HepG2 (cell line): Measurements from ENCODE around the gene RRBP1. TPM values are rescaled to one million over a fixed set of nuclear protein-coding genes. Genes with fewer than 3 reads are reported as not detected.

Source experiments
- ATAC-seq: fragments of 200-7000 bp; cut with Tn5 transposase; 3 replicates; pipeline ENCODE4 v1.9.1; 2020; ENCODE audit warnings: mild to moderate bottlenecking, moderate library complexity
- BruUV-seq: library from RNA; stranded (reverse); fragments of 400-500 nt; replicated peaks from 2 replicates; lab custom pipeline; 2021; lab: Mats Ljungman, UMichigan
- CTCF ChIA-PET: fragments of 300-600 bp; formaldehyde crosslinking; extraction: SDS; loops from one replicate; lab custom pipeline; 2021; ENCODE audit warnings: low total read pairs, inconsistent platforms, low intra/inter-chr PET ratio; lab: Yijun Ruan, JAX
- POLR2A ChIA-PET: fragments of 350-600 bp; sonication (Branson Sonifier 250); formaldehyde crosslinking; loops from one replicate; lab custom pipeline; 2020; ENCODE audit warnings: antibody characterized with exemption, inconsistent platforms; lab: Yijun Ruan, JAX
- DNase-seq: peaks from one replicate; pipeline ENCODE4 v3.0.0-alpha.2; 2015; ENCODE audit warnings: low spot score
- FAIRE-seq: peaks from 3 replicates; lab custom pipeline; 2011; peaks lifted over from hg19 to GRCh38; lab: Jason Lieb, UNC
- H2AFZ ChIP-seq: one replicate; pipeline ENCODE4 v1.6.1; 2011; ENCODE audit warnings: low read length, inconsistent platforms
- H3K27ac ChIP-seq: fragments of 300-600 bp; 3 replicates; pipeline ENCODE4 v1.8.0; 2011; ENCODE audit warnings: mixed run types, mild to moderate bottlenecking, mixed read lengths, low read length, inconsistent platforms; ENCODE audit not compliant: insufficient read depth; ENCODE audit errors: extremely low read length
- H3K27me3 ChIP-seq, 2 experiments: fragments of 200-600 bp in 1 of 2; 2 replicates in 1 of 2; 3 replicates in 1 of 2; pipeline versions ENCODE4 v1.6.0 to v1.8.0; 2011; ENCODE audit warnings: low read length in 2 of 2, mild to moderate bottlenecking in 2 of 2, moderate library complexity in 2 of 2, inconsistent platforms in 1 of 2; ENCODE audit not compliant: insufficient read depth in 2 of 2, control insufficient read depth in 1 of 2
- H3K36me3 ChIP-seq, 2 experiments: fragments of 200-600 bp in 1 of 2; replicated peaks in 1 of 2; 2 replicates in 1 of 2; 3 replicates in 1 of 2; pipeline versions ENCODE4 v1.5.1 to v1.8.0; 2011; ENCODE audit warnings: low read length in 2 of 2, inconsistent platforms in 1 of 2; ENCODE audit not compliant: insufficient read depth in 2 of 2, control insufficient read depth in 1 of 2
- H3K4me1 ChIP-seq: 2 replicates; pipeline ENCODE4 v1.5.1; 2012; ENCODE audit warnings: low read length, inconsistent platforms; ENCODE audit not compliant: insufficient read depth
- H3K4me2 ChIP-seq: 2 replicates; pipeline ENCODE4 v1.6.0; 2011; ENCODE audit warnings: low read depth, low read length, inconsistent platforms
- H3K4me3 ChIP-seq, 3 experiments: fragments of 200-600 bp in 1 of 3; sonication (generic), shearing (Covaris generic) in 1 of 3; replicated peaks in 1 of 3; 2 replicates each; pipeline ENCODE4 v1.5.1; 2011 to 2016; ENCODE audit warnings: low read length in 3 of 3, inconsistent platforms in 2 of 3, low read depth in 2 of 3, mild to moderate bottlenecking in 2 of 3, control low read depth in 1 of 3, mixed read lengths in 1 of 3; ENCODE audit not compliant: insufficient read depth in 1 of 3
- H3K79me2 ChIP-seq: one replicate; pipeline ENCODE4 v1.6.1; 2011; ENCODE audit warnings: low read length, inconsistent platforms; ENCODE audit not compliant: insufficient read depth
- H3K9ac ChIP-seq: 2 replicates; pipeline ENCODE4 v1.6.0; 2011; ENCODE audit warnings: mild to moderate bottlenecking, low read depth, low read length, inconsistent platforms; ENCODE audit not compliant: insufficient read depth
- H3K9me3 ChIP-seq: 2 replicates; pipeline ENCODE4 v1.5.1; 2012; ENCODE audit warnings: mild to moderate bottlenecking, low read length
- H4K20me1 ChIP-seq: 2 replicates; pipeline ENCODE4 v1.6.0; 2011; ENCODE audit warnings: inconsistent platforms, mild to moderate bottlenecking, low read length, moderate library complexity; ENCODE audit not compliant: insufficient read depth
- KAT8 ChIP-seq: IDR thresholded peaks from 2 replicates; pipeline ENCODE4 v1.6.1; 2016; ENCODE audit warnings: missing genetic modification reagents, missing compliant biosample characterization
- MXI1 ChIP-seq: IDR thresholded peaks from 3 replicates; pipeline ENCODE4 v1.6.1; 2012; ENCODE audit warnings: low read depth, low read length, inconsistent platforms, borderline replicate concordance
- NPAS2 ChIP-seq: sonication (generic); formaldehyde crosslinking; IDR thresholded peaks from 2 replicates; pipeline ENCODE4 v1.8.0; 2022; ENCODE audit warnings: mild to moderate bottlenecking, missing genetic modification reagents, borderline replicate concordance
- PAF1 ChIP-seq: IDR thresholded peaks from 2 replicates; pipeline ENCODE4 v1.6.1; 2016; ENCODE audit warnings: missing genetic modification reagents, missing compliant biosample characterization
- RBM22 ChIP-seq: fragments of 200-400 bp; formaldehyde crosslinking; optimal IDR thresholded peaks from 2 replicates; pipeline ENCODE3; 2017; ENCODE audit warnings: mild to moderate bottlenecking, low read length, moderate library complexity
- SOX13 ChIP-seq, 3 experiments: fragments of 450-650 bp in 1 of 3; sonication (generic) in 1 of 3; formaldehyde crosslinking in 1 of 3; IDR thresholded peaks in 2 of 3; conservative IDR thresholded peaks in 1 of 3; 2 replicates each; pipeline versions ENCODE4 v1.5.0 to v1.6.1; 2016 to 2020; ENCODE audit warnings: antibody characterized with exemption in 1 of 3, mild to moderate bottlenecking in 1 of 3, missing compliant biosample characterization in 1 of 3, missing genetic modification reagents in 1 of 3, moderate library complexity in 1 of 3
- ZMYM3 ChIP-seq: sonication (generic); formaldehyde crosslinking; IDR thresholded peaks from 2 replicates; pipeline ENCODE4 v1.5.1; 2020; ENCODE audit warnings: mild to moderate bottlenecking, missing genetic modification reagents
- ZNF543 ChIP-seq: sonication (generic); formaldehyde crosslinking; IDR thresholded peaks from 2 replicates; pipeline ENCODE4 v1.4.0; 2020; ENCODE audit warnings: mild to moderate bottlenecking, missing genetic modification reagents
- ZNF670 ChIP-seq: sonication (generic); formaldehyde crosslinking; IDR thresholded peaks from 2 replicates; pipeline ENCODE4 v1.8.0; 2022; ENCODE audit warnings: mild to moderate bottlenecking, missing genetic modification reagents, borderline replicate concordance
- ZSCAN25 ChIP-seq: sonication (generic); formaldehyde crosslinking; IDR thresholded peaks from 2 replicates; pipeline ENCODE4 v1.8.0; 2022; ENCODE audit warnings: mild to moderate bottlenecking, missing genetic modification reagents
- WGBS: methylation state at CpG from one replicate; pipeline ENCODE4 v1.1.6; 2017; ENCODE audit warnings: low lambda C conversion rate; 5-methylcytosine and 5-hydroxymethylcytosine counted together
- in situ Hi-C: cut with HindIII; loops from 2 replicates; pipeline ENCODE4 v1.10.0; 2017; ENCODE audit warnings: low pct_unique_long_range_greater_than_20kb; ENCODE audit not compliant: extremely low pct_ligation_motif_present
- intact Hi-C: fragments of 100-400 bp; cut with micrococcal nuclease; formaldehyde crosslinking; loops from one replicate; pipeline ENCODE4 v1.10.0; 2022; ENCODE audit not compliant: unreplicated experiment
- polyA plus RNA-seq, 8 experiments: library from polyadenylated mRNA; depleted of rRNA in 3 of 8; stranded (reverse) in 7 of 8; unstranded in 1 of 8; fragments of >200 nt; fragmentation: Illumina TruSeq in 4 of 8; extraction: Trizol in 4 of 8; gene quantifications; 2 replicates each; pipeline versions ENCODE4 v1.2.1 to v1.2.3, GENCODE V29; 2011 to 2016; ENCODE audit warnings: low read depth in 4 of 8, missing spikeins in 1 of 8, mixed read lengths in 1 of 8; ENCODE audit not compliant: insufficient read depth in 1 of 8
- total RNA-seq, 5 experiments: library from RNA; depleted of rRNA; stranded (reverse); fragments of >200 nt; fragmentation: Illumina TruSeq; extraction: Trizol; gene quantifications; 2 replicates each; pipeline ENCODE4 v1.2.3, GENCODE V29; 2016; ENCODE audit warnings: low read depth in 1 of 5
- TF ChIP-seq, protein P1 (sequence below): sonication (generic); formaldehyde crosslinking; IDR thresholded peaks from 2 replicates; pipeline ENCODE4 v1.5.0; 2020; ENCODE audit warnings: mild to moderate bottlenecking, missing genetic modification reagents, borderline replicate concordance
- TF ChIP-seq, protein P2 (sequence below): sonication (generic); formaldehyde crosslinking; IDR thresholded peaks from 2 replicates; pipeline ENCODE4 v1.8.0; 2022; ENCODE audit warnings: mild to moderate bottlenecking, missing genetic modification reagents, moderate library complexity

The RRBP1 gene
- total and polyA plus RNA-seq, 2 of the 13 experiments (the other 11 are each of a cell fraction or from before 2014, with no cell fraction given) = 150 to 222 TPM

DNA sequence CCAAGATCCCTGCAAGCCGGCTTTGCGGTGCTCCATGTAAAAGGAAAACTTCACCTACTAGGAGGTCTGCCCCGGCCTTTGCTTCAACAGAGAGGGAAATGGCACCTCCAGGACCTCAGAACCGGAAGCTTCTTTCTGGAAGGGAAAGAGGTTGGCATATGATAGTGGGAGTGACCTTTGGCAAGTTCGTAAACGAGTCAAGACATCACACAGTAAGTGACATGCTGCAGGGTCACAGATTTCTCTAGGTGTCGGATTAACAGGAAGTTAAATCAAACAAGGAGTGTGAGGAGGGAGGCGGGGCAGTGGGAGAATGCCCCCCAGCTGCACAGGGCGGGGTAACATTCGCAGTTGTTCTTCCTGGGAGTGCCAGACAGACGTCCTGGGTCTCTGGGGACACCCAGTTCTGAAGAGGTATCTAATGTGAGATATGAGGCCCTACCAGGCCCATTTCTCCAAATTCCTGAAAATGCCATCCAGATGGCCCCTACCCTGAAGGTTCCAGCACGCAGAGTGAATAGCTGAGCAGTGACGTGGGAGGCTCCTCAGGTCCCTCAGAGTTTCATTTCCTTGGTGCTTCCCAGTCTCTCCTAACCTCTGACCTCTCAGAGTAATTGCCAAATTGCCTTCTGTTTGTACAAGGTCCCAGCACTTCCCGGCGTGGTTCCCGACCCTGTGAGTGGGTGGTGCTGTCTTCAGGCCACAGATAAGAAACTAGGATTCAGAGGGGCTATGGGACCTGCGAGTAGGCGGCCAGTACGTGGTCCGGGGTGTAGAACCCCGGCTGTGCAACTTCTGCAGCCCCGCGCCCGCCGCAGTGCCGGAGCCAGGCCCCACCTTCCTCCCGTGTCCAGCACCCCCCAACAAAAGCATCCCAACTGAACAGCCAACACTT, 1.9 kb downstream of the RRBP1 start (continued):
- TF ChIP-seq, protein P1, sequence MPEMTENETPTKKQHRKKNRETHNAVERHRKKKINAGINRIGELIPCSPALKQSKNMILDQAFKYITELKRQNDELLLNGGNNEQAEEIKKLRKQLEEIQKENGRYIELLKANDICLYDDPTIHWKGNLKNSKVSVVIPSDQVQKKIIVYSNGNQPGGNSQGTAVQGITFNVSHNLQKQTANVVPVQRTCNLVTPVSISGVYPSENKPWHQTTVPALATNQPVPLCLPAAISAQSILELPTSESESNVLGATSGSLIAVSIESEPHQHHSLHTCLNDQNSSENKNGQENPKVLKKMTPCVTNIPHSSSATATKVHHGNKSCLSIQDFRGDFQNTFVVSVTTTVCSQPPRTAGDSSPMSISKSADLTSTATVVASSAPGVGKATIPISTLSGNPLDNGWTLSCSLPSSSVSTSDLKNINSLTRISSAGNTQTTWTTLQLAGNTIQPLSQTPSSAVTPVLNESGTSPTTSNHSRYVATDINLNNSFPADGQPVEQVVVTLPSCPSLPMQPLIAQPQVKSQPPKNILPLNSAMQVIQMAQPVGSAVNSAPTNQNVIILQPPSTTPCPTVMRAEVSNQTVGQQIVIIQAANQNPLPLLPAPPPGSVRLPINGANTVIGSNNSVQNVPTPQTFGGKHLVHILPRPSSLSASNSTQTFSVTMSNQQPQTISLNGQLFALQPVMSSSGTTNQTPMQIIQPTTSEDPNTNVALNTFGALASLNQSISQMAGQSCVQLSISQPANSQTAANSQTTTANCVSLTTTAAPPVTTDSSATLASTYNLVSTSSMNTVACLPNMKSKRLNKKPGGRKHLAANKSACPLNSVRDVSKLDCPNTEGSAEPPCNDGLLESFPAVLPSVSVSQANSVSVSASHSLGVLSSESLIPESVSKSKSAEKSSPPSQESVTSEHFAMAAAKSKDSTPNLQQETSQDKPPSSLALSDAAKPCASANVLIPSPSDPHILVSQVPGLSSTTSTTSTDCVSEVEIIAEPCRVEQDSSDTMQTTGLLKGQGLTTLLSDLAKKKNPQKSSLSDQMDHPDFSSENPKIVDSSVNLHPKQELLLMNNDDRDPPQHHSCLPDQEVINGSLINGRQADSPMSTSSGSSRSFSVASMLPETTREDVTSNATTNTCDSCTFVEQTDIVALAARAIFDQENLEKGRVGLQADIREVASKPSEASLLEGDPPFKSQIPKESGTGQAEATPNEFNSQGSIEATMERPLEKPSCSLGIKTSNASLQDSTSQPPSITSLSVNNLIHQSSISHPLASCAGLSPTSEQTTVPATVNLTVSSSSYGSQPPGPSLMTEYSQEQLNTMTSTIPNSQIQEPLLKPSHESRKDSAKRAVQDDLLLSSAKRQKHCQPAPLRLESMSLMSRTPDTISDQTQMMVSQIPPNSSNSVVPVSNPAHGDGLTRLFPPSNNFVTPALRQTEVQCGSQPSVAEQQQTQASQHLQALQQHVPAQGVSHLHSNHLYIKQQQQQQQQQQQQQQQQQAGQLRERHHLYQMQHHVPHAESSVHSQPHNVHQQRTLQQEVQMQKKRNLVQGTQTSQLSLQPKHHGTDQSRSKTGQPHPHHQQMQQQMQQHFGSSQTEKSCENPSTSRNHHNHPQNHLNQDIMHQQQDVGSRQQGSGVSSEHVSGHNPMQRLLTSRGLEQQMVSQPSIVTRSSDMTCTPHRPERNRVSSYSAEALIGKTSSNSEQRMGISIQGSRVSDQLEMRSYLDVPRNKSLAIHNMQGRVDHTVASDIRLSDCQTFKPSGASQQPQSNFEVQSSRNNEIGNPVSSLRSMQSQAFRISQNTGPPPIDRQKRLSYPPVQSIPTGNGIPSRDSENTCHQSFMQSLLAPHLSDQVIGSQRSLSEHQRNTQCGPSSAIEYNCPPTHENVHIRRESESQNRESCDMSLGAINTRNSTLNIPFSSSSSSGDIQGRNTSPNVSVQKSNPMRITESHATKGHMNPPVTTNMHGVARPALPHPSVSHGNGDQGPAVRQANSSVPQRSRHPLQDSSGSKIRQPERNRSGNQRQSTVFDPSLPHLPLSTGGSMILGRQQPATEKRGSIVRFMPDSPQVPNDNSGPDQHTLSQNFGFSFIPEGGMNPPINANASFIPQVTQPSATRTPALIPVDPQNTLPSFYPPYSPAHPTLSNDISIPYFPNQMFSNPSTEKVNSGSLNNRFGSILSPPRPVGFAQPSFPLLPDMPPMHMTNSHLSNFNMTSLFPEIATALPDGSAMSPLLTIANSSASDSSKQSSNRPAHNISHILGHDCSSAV (CRISPR knock-in tag) = no peak
- TF ChIP-seq, all 625 proteins: peak for 246

DNA sequence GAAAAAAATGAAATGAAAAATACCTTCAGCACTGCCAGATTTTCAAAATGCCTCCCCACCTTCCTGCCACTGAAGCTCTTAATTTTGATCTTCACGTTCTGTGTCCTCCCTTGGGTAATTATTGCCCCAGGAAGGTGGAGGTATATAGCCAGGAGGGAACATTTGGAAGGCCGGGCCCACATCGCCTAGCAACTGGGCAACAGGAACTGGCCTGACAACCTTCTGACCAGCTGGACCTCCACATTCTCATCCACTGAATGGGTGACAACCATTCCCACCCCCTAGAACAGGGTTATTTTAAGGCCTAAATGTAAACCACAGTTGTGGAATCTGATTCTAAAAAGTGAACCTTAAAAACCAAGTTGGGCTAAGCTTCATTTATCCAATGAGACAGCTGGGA, 3.2 kb downstream of the RRBP1 start:
- Histone ChIP-seq H3K27me3 (no peaks in the 10 kb centered on the region; a peak in 1 of 5 replicates), H3K4me2 (peak overlapping the region; percentile 89), H2AFZ (no peak overlapping the region), H3K36me3 (peaks cover 29 to 66% of the 10 kb centered on the region in 2 experiments), H3K27ac (no peak overlapping the region), H3K9me3 (no peaks in the 10 kb centered on the region), H3K4me1 (peaks cover 79% of the 10 kb centered on the region), H3K79me2 (peaks cover 71% of the 10 kb centered on the region), H3K9ac (no peak overlapping the region), H4K20me1 (peaks cover 70% of the 10 kb centered on the region), H3K4me3 (no peak overlapping the region)
- in situ Hi-C loops (no loop called here), intact Hi-C loops (no loop called here)
- BruUV-seq = no TSS peak
- ChIA-PET CTCF (no interaction called here), POLR2A (interaction anchor here (0.6 to 10.8 kb wide), 5 partner anchors 31 to 283 kb away, joined by 3 to 347 read pairs (median 3); no protein-coding TSS in a partner anchor)
- FAIRE-seq = no peak
- 93% methylated on average over 3 of the region's 3 CpGs for WGBS
- no peak for ATAC-seq
- no peak for DNase-seq
- TF ChIP-seq ZNF670 (CRISPR knock-in tag) (no peak), RBM22 (peak; percentile 9), KAT8 (CRISPR knock-in tag) (no peak), PAF1 (CRISPR knock-in tag) (0 out of 2 replicates have a peak, but pooled peaks have one; percentile 62), MXI1 (0 out of 3 replicates have a peak, but pooled peaks have one; percentile 10), ZNF543 (CRISPR knock-in tag) (no peak), ZMYM3 (0 out of 2 replicates have a peak, but pooled peaks have one; percentile 27), NPAS2 (CRISPR knock-in tag) (no peak), ZSCAN25 (no peak), SOX13 (IDR thresholded peaks at IDR 0.05) (no peak), SOX13 (CRISPR knock-in tag; conservative IDR thresholded peaks at IDR 0.05 in 1 of 2, IDR thresholded peaks at IDR 0.05 in 1 of 2) (0 out of 4 replicates have a peak, but pooled peaks of 1 of the 2 experiments have one; percentile 18)
- TF ChIP-seq, protein P2, sequence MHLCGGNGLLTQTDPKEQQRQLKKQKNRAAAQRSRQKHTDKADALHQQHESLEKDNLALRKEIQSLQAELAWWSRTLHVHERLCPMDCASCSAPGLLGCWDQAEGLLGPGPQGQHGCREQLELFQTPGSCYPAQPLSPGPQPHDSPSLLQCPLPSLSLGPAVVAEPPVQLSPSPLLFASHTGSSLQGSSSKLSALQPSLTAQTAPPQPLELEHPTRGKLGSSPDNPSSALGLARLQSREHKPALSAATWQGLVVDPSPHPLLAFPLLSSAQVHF (CRISPR knock-in tag) = no peak
